ENCODE results near the gene CPNE7. TPM values are rescaled to one million over a fixed set of nuclear protein-coding genes. Genes with fewer than 3 reads are reported as not detected.

The CPNE7 gene
- total and polyA plus RNA-seq, 9 of the 15 experiments (the other 6 are each of a cell fraction or from before 2014, with no cell fraction given): 0.30 to 73.4 (median 32.7) TPM

- peaks cover 44% of the 10 kb centered on the region for H3K79me2 ChIP-seq (ENCODE audit: control insufficient read depth, insufficient read depth, low read length)
- in situ Hi-C loops (cut with MboI) (no loop called here), intact Hi-C loops (cut with micrococcal nuclease) (loop anchor here (10.0 kb wide), 1 partner anchor 760 kb away; the partner anchor contains the start of gene CDT1)
- 0 out of 2 replicates have a peak, but pooled peaks cover 2% of the 10 kb centered on the region for H3K9me3 ChIP-seq (replicated peaks; ENCODE audit: control insufficient read depth, insufficient read depth, low read depth, low read length)
- BruUV-seq (replicated peaks): no TSS peak
- H3K4me2 ChIP-seq (ENCODE audit: insufficient read depth, low read length): peak overlapping the region; percentile 99; the same call in 1 of the 2 replicates
- CTCF ChIA-PET (ENCODE audit: low intra/inter-chr PET ratio): no interaction called here
- H3K27me3 ChIP-seq (ENCODE audit: control insufficient read depth in 2 of 2, insufficient read depth in 2 of 2, low read length in 2 of 2): no peaks in the 10 kb centered on the region; a peak in 1 of 5 replicates
- peaks cover 40% of the 10 kb centered on the region for H3K36me3 ChIP-seq (ENCODE audit: control insufficient read depth, insufficient read depth, low read length)
- H3K27ac ChIP-seq (ENCODE audit: extremely low read depth, low read depth, low read length): peak overlapping the region; percentile 21; the same call in 1 of the 3 replicates
- peaks cover 39 to 62% of the 10 kb centered on the region in 2 experiments for H3K4me1 ChIP-seq (replicated peaks in 1 of 2; ENCODE audit: control insufficient read depth in 2 of 2, insufficient read depth in 2 of 2, low read length in 2 of 2)
- peak; percentile 23 for ATAC-seq
- TF ChIP-seq POLR2G (IDR thresholded peaks at IDR 0.05; ENCODE audit: low read depth, low read length) (peak; percentile 43), ZBTB34 (CRISPR knock-in tag; IDR thresholded peaks at IDR 0.05) (no peak), POLR2A (conservative IDR thresholded peaks at IDR 0.05) (0 out of 2 replicates have a peak, but pooled peaks have one; percentile 11), RBM39 (optimal IDR thresholded peaks at IDR 0.05; ENCODE audit: low read depth, low read length) (peak; percentile 28), RBFOX2 (IDR thresholded peaks at IDR 0.05; ENCODE audit: low read depth, low read length) (peak; percentile 71), HEY1 (CRISPR knock-in tag; IDR thresholded peaks at IDR 0.05; ENCODE audit: borderline replicate concordance) (0 out of 2 replicates have a peak, but pooled peaks have one; percentile 34), POLR2AphosphoS5 (IDR thresholded peaks at IDR 0.05; ENCODE audit: control insufficient read depth, insufficient read depth, low read depth, low read length) (no peak), ETS1 (conservative IDR thresholded peaks at IDR 0.05; ENCODE audit: control insufficient read depth, low read depth, low read length) (no peak), NRF1 (conservative IDR thresholded peaks at IDR 0.05 in 1 of 2, IDR thresholded peaks at IDR 0.05 in 1 of 2) (0 out of 4 replicates have a peak, but pooled peaks of 1 of the 2 experiments have one; percentile 28), POLR2AphosphoS2 (IDR thresholded peaks at IDR 0.05; ENCODE audit: low read length) (peak; percentile 42; the same call in 1 of the 2 replicates)
- POLR2A ChIA-PET: interaction anchor here (0.6 to 2.7 kb wide), 6 partner anchors 9 to 1925 kb away, joined by 3 to 15 read pairs (median 4); partner anchors contain the start of genes CPNE7 and VPS9D1
- 0 out of 2 replicates have a peak overlapping the region, but pooled peaks have one; percentile 7 for H3K4me3 ChIP-seq
- peaks cover 6% of the 10 kb centered on the region for H3K9me1 ChIP-seq (ENCODE audit: control insufficient read depth, insufficient read depth, low read length)
- DNase-seq (ENCODE audit: extremely low read depth in 1 of 4, low spot score in 3 of 4): peak in 1 of 4 experiments; percentile 76
- H4K20me1 ChIP-seq (replicated peaks; ENCODE audit: control insufficient read depth, insufficient read depth, low read length): peaks cover 60% of the 10 kb centered on the region
- 0% methylated on average over 3 of the region's 3 CpGs for WGBS (ENCODE audit: insufficient coverage, low coverage, missing lambda C conversion rate)
- H2AFZ ChIP-seq (ENCODE audit: low read depth, low read length): no peak overlapping the region
- H3K9ac ChIP-seq (ENCODE audit: insufficient read depth in 1 of 2, low read depth in 2 of 2, low read length in 2 of 2): peak overlapping the region; percentile 17 to 90; a peak in 3 of 4 replicates
- no peak for FAIRE-seq
These were observed 10.4 kb upstream of the CPNE7 start for GRCh38 chr16:89565256-89565505.

All from K562 (cell line).